ENCODE data around the gene GBP6.

The GBP6 gene

GRCh38 chr1:89352421-89352820, 11.4 kb upstream of the GBP6 start:
- Histone ChIP-seq H3K36me3 (ENCODE audit: control insufficient read depth in 1 of 2, insufficient read depth in 2 of 2, low read length in 2 of 2) (no peaks in the 10 kb centered on the region), H3K4me1 (ENCODE audit: control insufficient read depth in 1 of 2, insufficient read depth in 2 of 2, low read length in 2 of 2) (no peaks in the 10 kb centered on the region), H3K4me3 (ENCODE audit: low read depth in 1 of 2, low read length in 2 of 2) (no peak overlapping the region), H3K27ac (ENCODE audit: low read length) (no peak overlapping the region), H3K27me3 (ENCODE audit: low read depth, low read length) (no peaks in the 10 kb centered on the region), H3K9me3 (ENCODE audit: control insufficient read depth in 1 of 2, low read length in 2 of 2) (no peaks in the 10 kb centered on the region)

- Histone ChIP-seq H3K27me3 (ENCODE audit: low read depth, low read length) (no peaks in the 10 kb centered on the region), H3K9me3 (ENCODE audit: control insufficient read depth in 1 of 2, low read length in 2 of 2) (no peaks in the 10 kb centered on the region), H3K4me3 (ENCODE audit: low read depth in 1 of 2, low read length in 2 of 2) (no peak overlapping the region), H3K36me3 (ENCODE audit: control insufficient read depth in 1 of 2, insufficient read depth in 2 of 2, low read length in 2 of 2) (no peaks in the 10 kb centered on the region), H3K27ac (ENCODE audit: low read length) (no peak overlapping the region), H3K4me1 (ENCODE audit: control insufficient read depth in 1 of 2, insufficient read depth in 2 of 2, low read length in 2 of 2) (no peaks in the 10 kb centered on the region)
Observed at GRCh38 chr1:89354205-89354604, 9.7 kb upstream of the GBP6 start.

GRCh38 chr1:89355056-89355455, 8.8 kb upstream of the GBP6 start:
- no peak overlapping the region for H3K27ac ChIP-seq (ENCODE audit: low read length)
- no peaks in the 10 kb centered on the region for H3K27me3 ChIP-seq (ENCODE audit: low read depth, low read length)
- H3K36me3 ChIP-seq (ENCODE audit: control insufficient read depth in 1 of 2, insufficient read depth in 2 of 2, low read length in 2 of 2) = no peaks in the 10 kb centered on the region
- no peaks in the 10 kb centered on the region for H3K9me3 ChIP-seq (ENCODE audit: control insufficient read depth in 1 of 2, low read length in 2 of 2)
- no peak overlapping the region for H3K4me3 ChIP-seq (ENCODE audit: low read depth in 1 of 2, low read length in 2 of 2)
- no peaks in the 10 kb centered on the region for H3K4me1 ChIP-seq (ENCODE audit: control insufficient read depth in 1 of 2, insufficient read depth in 2 of 2, low read length in 2 of 2)

- Histone ChIP-seq H3K4me1 (ENCODE audit: control insufficient read depth in 1 of 2, insufficient read depth in 2 of 2, low read length in 2 of 2) (no peaks in the 10 kb centered on the region), H3K9me3 (ENCODE audit: control insufficient read depth in 1 of 2, low read length in 2 of 2) (no peaks in the 10 kb centered on the region), H3K27me3 (ENCODE audit: low read depth, low read length) (no peaks in the 10 kb centered on the region), H3K27ac (ENCODE audit: low read length) (no peak overlapping the region), H3K36me3 (ENCODE audit: control insufficient read depth in 1 of 2, insufficient read depth in 2 of 2, low read length in 2 of 2) (no peaks in the 10 kb centered on the region), H3K4me3 (ENCODE audit: low read depth in 1 of 2, low read length in 2 of 2) (no peak overlapping the region)
Observed at GRCh38 chr1:89356658-89357400, 7.0 kb upstream of the GBP6 start.

GRCh38 chr1:89358287-89358893, 5.5 kb upstream of the GBP6 start:
- no peaks in the 10 kb centered on the region for H3K9me3 ChIP-seq (ENCODE audit: control insufficient read depth in 1 of 2, low read length in 2 of 2)
- no peak overlapping the region for H3K4me3 ChIP-seq (ENCODE audit: low read depth in 1 of 2, low read length in 2 of 2)
- H3K36me3 ChIP-seq (ENCODE audit: control insufficient read depth in 1 of 2, insufficient read depth in 2 of 2, low read length in 2 of 2) = no peaks in the 10 kb centered on the region
- no peak overlapping the region for H3K27ac ChIP-seq (ENCODE audit: low read length)
- no peaks in the 10 kb centered on the region for H3K4me1 ChIP-seq (ENCODE audit: control insufficient read depth in 1 of 2, insufficient read depth in 2 of 2, low read length in 2 of 2)
- no peaks in the 10 kb centered on the region for H3K27me3 ChIP-seq (ENCODE audit: low read depth, low read length)

- Histone ChIP-seq H3K36me3 (ENCODE audit: control insufficient read depth in 1 of 2, insufficient read depth in 2 of 2, low read length in 2 of 2) (no peaks in the 10 kb centered on the region), H3K9me3 (ENCODE audit: control insufficient read depth in 1 of 2, low read length in 2 of 2) (no peaks in the 10 kb centered on the region), H3K4me3 (ENCODE audit: low read depth in 1 of 2, low read length in 2 of 2) (no peak overlapping the region), H3K4me1 (ENCODE audit: control insufficient read depth in 1 of 2, insufficient read depth in 2 of 2, low read length in 2 of 2) (no peaks in the 10 kb centered on the region), H3K27ac (ENCODE audit: low read length) (no peak overlapping the region), H3K27me3 (ENCODE audit: low read depth, low read length) (no peaks in the 10 kb centered on the region)
Observed at GRCh38 chr1:89360716-89361115, 3.1 kb upstream of the GBP6 start.

GRCh38 chr1:89361681-89362080, 2.2 kb upstream of the GBP6 start:
- no peaks in the 10 kb centered on the region for H3K36me3 ChIP-seq (ENCODE audit: control insufficient read depth in 1 of 2, insufficient read depth in 2 of 2, low read length in 2 of 2)
- no peaks in the 10 kb centered on the region for H3K4me1 ChIP-seq (ENCODE audit: control insufficient read depth in 1 of 2, insufficient read depth in 2 of 2, low read length in 2 of 2)
- H3K4me3 ChIP-seq (ENCODE audit: low read depth in 1 of 2, low read length in 2 of 2) = no peak overlapping the region
- no peaks in the 10 kb centered on the region for H3K27me3 ChIP-seq (ENCODE audit: low read depth, low read length)
- no peak overlapping the region for H3K27ac ChIP-seq (ENCODE audit: low read length)
- no peaks in the 10 kb centered on the region for H3K9me3 ChIP-seq (ENCODE audit: control insufficient read depth in 1 of 2, low read length in 2 of 2)

GRCh38 chr1:89363196-89363595, 663 bp upstream of the GBP6 start:
- Histone ChIP-seq H3K27ac (ENCODE audit: low read length) (no peak overlapping the region), H3K4me1 (ENCODE audit: control insufficient read depth in 1 of 2, insufficient read depth in 2 of 2, low read length in 2 of 2) (no peaks in the 10 kb centered on the region), H3K9me3 (ENCODE audit: control insufficient read depth in 1 of 2, low read length in 2 of 2) (no peaks in the 10 kb centered on the region), H3K36me3 (ENCODE audit: control insufficient read depth in 1 of 2, insufficient read depth in 2 of 2, low read length in 2 of 2) (no peaks in the 10 kb centered on the region), H3K4me3 (ENCODE audit: low read depth in 1 of 2, low read length in 2 of 2) (no peak overlapping the region), H3K27me3 (ENCODE audit: low read depth, low read length) (no peaks in the 10 kb centered on the region)

GRCh38 chr1:89364954-89365550, 1.2 kb downstream of the GBP6 start:
- H3K27ac ChIP-seq (ENCODE audit: low read length) = no peak overlapping the region
- H3K27me3 ChIP-seq (ENCODE audit: low read depth, low read length) = no peaks in the 10 kb centered on the region
- H3K9me3 ChIP-seq (ENCODE audit: control insufficient read depth in 1 of 2, low read length in 2 of 2) = no peaks in the 10 kb centered on the region
- no peak overlapping the region for H3K4me3 ChIP-seq (ENCODE audit: low read depth in 1 of 2, low read length in 2 of 2)
- no peaks in the 10 kb centered on the region for H3K36me3 ChIP-seq (ENCODE audit: control insufficient read depth in 1 of 2, insufficient read depth in 2 of 2, low read length in 2 of 2)
- H3K4me1 ChIP-seq (ENCODE audit: control insufficient read depth in 1 of 2, insufficient read depth in 2 of 2, low read length in 2 of 2) = no peaks in the 10 kb centered on the region

- H3K27me3 ChIP-seq (ENCODE audit: low read depth, low read length) = no peaks in the 10 kb centered on the region
- H3K4me1 ChIP-seq (ENCODE audit: control insufficient read depth in 1 of 2, insufficient read depth in 2 of 2, low read length in 2 of 2) = no peaks in the 10 kb centered on the region
- H3K4me3 ChIP-seq (ENCODE audit: low read depth in 1 of 2, low read length in 2 of 2) = no peak overlapping the region
- no peak overlapping the region for H3K27ac ChIP-seq (ENCODE audit: low read length)
- no peaks in the 10 kb centered on the region for H3K36me3 ChIP-seq (ENCODE audit: control insufficient read depth in 1 of 2, insufficient read depth in 2 of 2, low read length in 2 of 2)
- H3K9me3 ChIP-seq (ENCODE audit: control insufficient read depth in 1 of 2, low read length in 2 of 2) = no peaks in the 10 kb centered on the region
Observed at GRCh38 chr1:89367221-89367620, 3.4 kb downstream of the GBP6 start.

- no peaks in the 10 kb centered on the region for H3K27me3 ChIP-seq (ENCODE audit: low read depth, low read length)
- H3K36me3 ChIP-seq (ENCODE audit: control insufficient read depth in 1 of 2, insufficient read depth in 2 of 2, low read length in 2 of 2) = no peaks in the 10 kb centered on the region
- H3K4me1 ChIP-seq (ENCODE audit: control insufficient read depth in 1 of 2, insufficient read depth in 2 of 2, low read length in 2 of 2) = no peaks in the 10 kb centered on the region
- H3K27ac ChIP-seq (ENCODE audit: low read length) = no peak overlapping the region
- no peaks in the 10 kb centered on the region for H3K9me3 ChIP-seq (ENCODE audit: control insufficient read depth in 1 of 2, low read length in 2 of 2)
- no peak overlapping the region for H3K4me3 ChIP-seq (ENCODE audit: low read depth in 1 of 2, low read length in 2 of 2)
Observed at GRCh38 chr1:89369331-89369730, 5.5 kb downstream of the GBP6 start.
